SU-DHL-6 (cell line): Measurements from ENCODE around the gene MPHOSPH9.

Experiments used
- H2AFZ ChIP-seq: fragments of 200-600 bp; sonication (generic); 2 replicates; pipeline ENCODE4 v1.6.1; 2014; ENCODE audit warnings: low read depth, mild to moderate bottlenecking, moderate library complexity, mixed read lengths, antibody characterized with exemption, low read length; ENCODE audit not compliant: severe bottlenecking
- H3F3A ChIP-seq: fragments of 200-600 bp; shearing (Covaris generic); 2 replicates; pipeline ENCODE4 v1.6.0; 2016; ENCODE audit warnings: antibody characterized with exemption, mild to moderate bottlenecking; ENCODE audit not compliant: insufficient read depth
- H3K27ac ChIP-seq: fragments of 200-600 bp; sonication (generic); 2 replicates; pipeline ENCODE4 v1.5.1; 2016; ENCODE audit warnings: low read depth, mild to moderate bottlenecking, low read length, moderate library complexity, mixed read lengths
- H3K27me3 ChIP-seq: fragments of 200-600 bp; sonication (generic), shearing (Covaris generic); 2 replicates; pipeline ENCODE4 v1.6.0; 2014; ENCODE audit warnings: mild to moderate bottlenecking, low read length
- H3K36me3 ChIP-seq: fragments of 200-600 bp; sonication (generic); 2 replicates; pipeline ENCODE4 v1.6.1; 2014; ENCODE audit warnings: mild to moderate bottlenecking, low read length, mixed read lengths
- H3K4me2 ChIP-seq: fragments of 300-600, 200-600 bp; shearing (Covaris generic), sonication (generic); 2 replicates; pipeline ENCODE4 v1.6.0; 2014; ENCODE audit warnings: low read length, low read depth, mild to moderate bottlenecking; ENCODE audit not compliant: poor library complexity, severe bottlenecking
- H3K4me3 ChIP-seq: fragments of 200-600 bp; sonication (generic); 2 replicates; pipeline ENCODE4 v1.5.1; 2014; ENCODE audit warnings: antibody characterized with exemption, low read length, mild to moderate bottlenecking, mixed read lengths; ENCODE audit not compliant: insufficient read depth, poor library complexity, severe bottlenecking
- H3K79me2 ChIP-seq: fragments of 200-600 bp; sonication (generic); 2 replicates; pipeline ENCODE4 v1.6.1; 2014; ENCODE audit warnings: mild to moderate bottlenecking, low read length, moderate library complexity; ENCODE audit not compliant: insufficient read depth
- H3K9ac ChIP-seq: fragments of 200-600 bp; sonication (generic); 2 replicates; pipeline ENCODE4 v1.7.0; 2014; ENCODE audit warnings: mild to moderate bottlenecking, low read length
- H3K9me2 ChIP-seq: fragments of 200-600 bp; sonication (generic); replicated peaks from 2 replicates; pipeline ENCODE4 v1.6.1; 2014; ENCODE audit warnings: low read length; ENCODE audit not compliant: insufficient read depth
- H3K9me3 ChIP-seq: fragments of 200-600 bp; sonication (generic); 2 replicates; pipeline ENCODE4 v1.6.1; 2014; ENCODE audit warnings: low read length, mixed read lengths; ENCODE audit not compliant: insufficient read depth
- H4K20me1 ChIP-seq: fragments of 200-600 bp; sonication (generic); 2 replicates; pipeline ENCODE4 v1.6.1; 2014; ENCODE audit warnings: low read depth, mild to moderate bottlenecking, antibody characterized with exemption, low read length, moderate library complexity, mixed read lengths
- EZH2phosphoT487 ChIP-seq: fragments of 200-600 bp; sonication (generic), shearing (Covaris generic); conservative IDR thresholded peaks from 2 replicates; pipeline ENCODE4 v1.6.1; 2018; ENCODE audit warnings: mild to moderate bottlenecking, antibody characterized with exemption, low read length, moderate library complexity, mixed read lengths
- TF ChIP-seq, protein P1 (sequence below): fragments of 200-600 bp; sonication (generic); IDR thresholded peaks from one replicate; pipeline ENCODE4 v1.5.1; 2017; ENCODE audit warnings: antibody characterized with exemption, mild to moderate bottlenecking, low read length, moderate library complexity; ENCODE audit not compliant: insufficient read depth, poor library complexity, severe bottlenecking

MPHOSPH9 gene

GRCh38 chr12:123142518-123142840 is 90.5 kb downstream of the MPHOSPH9 start:
- Histone ChIP-seq H4K20me1 (no peaks in the 10 kb centered on the region), H3K27me3 (no peaks in the 10 kb centered on the region), H3F3A (no peaks in the 10 kb centered on the region), H3K9ac (no peak overlapping the region), H3K27ac (no peak overlapping the region), H3K79me2 (no peaks in the 10 kb centered on the region), H2AFZ (no peak overlapping the region), H3K4me2 (no peak overlapping the region), H3K36me3 (no peaks in the 10 kb centered on the region), H3K4me3 (no peak overlapping the region), H3K9me2 (no peaks in the 10 kb centered on the region), H3K9me3 (no peaks in the 10 kb centered on the region)
- TF ChIP-seq, protein P1, sequence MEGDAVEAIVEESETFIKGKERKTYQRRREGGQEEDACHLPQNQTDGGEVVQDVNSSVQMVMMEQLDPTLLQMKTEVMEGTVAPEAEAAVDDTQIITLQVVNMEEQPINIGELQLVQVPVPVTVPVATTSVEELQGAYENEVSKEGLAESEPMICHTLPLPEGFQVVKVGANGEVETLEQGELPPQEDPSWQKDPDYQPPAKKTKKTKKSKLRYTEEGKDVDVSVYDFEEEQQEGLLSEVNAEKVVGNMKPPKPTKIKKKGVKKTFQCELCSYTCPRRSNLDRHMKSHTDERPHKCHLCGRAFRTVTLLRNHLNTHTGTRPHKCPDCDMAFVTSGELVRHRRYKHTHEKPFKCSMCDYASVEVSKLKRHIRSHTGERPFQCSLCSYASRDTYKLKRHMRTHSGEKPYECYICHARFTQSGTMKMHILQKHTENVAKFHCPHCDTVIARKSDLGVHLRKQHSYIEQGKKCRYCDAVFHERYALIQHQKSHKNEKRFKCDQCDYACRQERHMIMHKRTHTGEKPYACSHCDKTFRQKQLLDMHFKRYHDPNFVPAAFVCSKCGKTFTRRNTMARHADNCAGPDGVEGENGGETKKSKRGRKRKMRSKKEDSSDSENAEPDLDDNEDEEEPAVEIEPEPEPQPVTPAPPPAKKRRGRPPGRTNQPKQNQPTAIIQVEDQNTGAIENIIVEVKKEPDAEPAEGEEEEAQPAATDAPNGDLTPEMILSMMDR: no peak
- TF ChIP-seq EZH2phosphoT487: no peak

DNA sequence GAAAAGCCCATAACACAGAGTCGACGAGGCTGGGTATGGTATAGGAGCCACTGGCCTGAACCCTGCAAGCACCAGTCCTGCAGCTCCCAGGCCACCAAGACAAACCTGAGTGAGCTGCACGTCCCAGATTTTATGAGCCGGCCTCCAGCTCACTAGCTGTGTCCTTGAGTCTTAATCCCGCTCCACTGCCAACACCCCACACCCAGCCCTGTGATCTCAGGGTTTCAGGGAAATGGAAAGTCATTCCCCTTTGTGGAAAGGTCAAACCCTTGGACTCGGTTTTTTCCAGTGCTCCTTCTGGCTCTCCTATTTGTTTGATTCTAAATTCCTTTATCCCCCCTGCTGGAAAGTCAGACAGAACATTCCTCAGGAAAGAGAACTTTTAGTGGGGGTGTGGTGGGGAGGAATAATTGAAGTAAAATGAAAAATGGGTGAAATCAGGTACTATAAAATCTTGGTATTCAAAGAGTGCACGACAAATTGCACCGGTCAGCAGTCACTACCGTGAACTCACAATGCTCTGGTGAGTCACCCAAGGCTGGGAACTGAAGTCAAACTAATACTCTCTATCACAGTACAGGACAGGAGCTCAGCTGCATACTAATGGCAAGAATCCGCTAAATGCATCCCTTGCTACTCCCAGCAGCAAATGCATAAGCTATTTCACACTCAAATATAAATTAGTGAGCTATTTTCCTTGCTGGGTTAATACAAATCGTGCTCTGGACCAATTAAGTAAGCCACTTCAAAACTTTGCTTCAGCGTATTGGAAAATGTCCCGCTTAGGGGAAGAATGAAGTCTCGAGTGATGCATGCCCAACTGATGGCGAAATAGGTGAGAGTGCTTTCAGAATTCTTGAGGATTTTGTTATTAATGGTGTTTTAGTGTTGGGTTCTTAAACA is 91.1 kb downstream of the MPHOSPH9 start:
- Histone ChIP-seq H3K4me3 (no peak overlapping the region), H3K4me2 (no peak overlapping the region)

GRCh38 chr12:123140676-123141614 is 92.0 kb downstream of the MPHOSPH9 start:
- TF ChIP-seq, protein P1: no peak
- TF ChIP-seq EZH2phosphoT487: no peak
- Histone ChIP-seq H3K27ac (no peak overlapping the region), H3K9ac (no peak overlapping the region), H2AFZ (no peak overlapping the region), H3F3A (no peaks in the 10 kb centered on the region), H4K20me1 (no peaks in the 10 kb centered on the region), H3K4me2 (no peak overlapping the region), H3K36me3 (no peaks in the 10 kb centered on the region), H3K79me2 (no peaks in the 10 kb centered on the region), H3K9me3 (no peaks in the 10 kb centered on the region), H3K4me3 (no peak overlapping the region), H3K27me3 (no peaks in the 10 kb centered on the region), H3K9me2 (no peaks in the 10 kb centered on the region)

More for the DNA sequence above, 91.1 kb downstream of the MPHOSPH9 start:
- no peaks in the 10 kb centered on the region for H3K27me3 ChIP-seq
- no peaks in the 10 kb centered on the region for H3K36me3 ChIP-seq
- TF ChIP-seq, protein P1: no peak
- no peak for TF ChIP-seq EZH2phosphoT487
- no peak overlapping the region for H3K9ac ChIP-seq
- no peaks in the 10 kb centered on the region for H3F3A ChIP-seq
- H3K9me2 ChIP-seq: no peaks in the 10 kb centered on the region
- H3K9me3 ChIP-seq: no peaks in the 10 kb centered on the region
- H4K20me1 ChIP-seq: no peaks in the 10 kb centered on the region
- no peaks in the 10 kb centered on the region for H3K79me2 ChIP-seq
- no peak overlapping the region for H3K27ac ChIP-seq
- no peak overlapping the region for H2AFZ ChIP-seq
